Measurements from ENCODE around the gene CAPRIN1.

Gene CAPRIN1

GRCh38 chr11:34051349-34052035, at the start of gene CAPRIN1:
Gene CAPRIN1, plus strand, starts transcription at chr11:34051731. Its CDS starts 690 bp downstream, at chr11:34052421.
- peak; percentile 22 to 95 (median 84) for DNase-seq

GRCh38 chr11:34002420-34002819, 49.1 kb upstream of the CAPRIN1 start:
- no peak for DNase-seq

GRCh38 chr11:34004236-34004635, 47.3 kb upstream of the CAPRIN1 start:
- DNase-seq = no peak

- no peak for DNase-seq
Measured at GRCh38 chr11:34006876-34007275, 44.7 kb upstream of the CAPRIN1 start.

- no peak for DNase-seq
Measured at GRCh38 chr11:34012734-34013133, 38.8 kb upstream of the CAPRIN1 start.

GRCh38 chr11:34013898-34014571, 37.5 kb upstream of the CAPRIN1 start:
- no peak for DNase-seq

GRCh38 chr11:34021977-34022735, 29.4 kb upstream of the CAPRIN1 start:
- no peak for DNase-seq

- no peak for DNase-seq
Measured at GRCh38 chr11:34026432-34026831, 25.1 kb upstream of the CAPRIN1 start.

GRCh38 chr11:34027516-34028408, 23.8 kb upstream of the CAPRIN1 start:
- no peak for DNase-seq

GRCh38 chr11:34028425-34028824, 23.1 kb upstream of the CAPRIN1 start:
- peak in 29 of 56 donors; percentile 1 to 60 (median 17) for DNase-seq

- no peak for DNase-seq
Measured at GRCh38 chr11:34029176-34029575, 22.4 kb upstream of the CAPRIN1 start.

GRCh38 chr11:34030382-34030781, 21.1 kb upstream of the CAPRIN1 start:
- DNase-seq = no peak

- no peak for DNase-seq
Measured at GRCh38 chr11:34033399-34033798, 18.1 kb upstream of the CAPRIN1 start.

- no peak for DNase-seq
Measured at GRCh38 chr11:34034053-34034452, 17.5 kb upstream of the CAPRIN1 start.

GRCh38 chr11:34036456-34036855, 15.1 kb upstream of the CAPRIN1 start:
- no peak for DNase-seq

- DNase-seq = no peak
Measured at GRCh38 chr11:34037016-34037415, 14.5 kb upstream of the CAPRIN1 start.

GRCh38 chr11:34040571-34040970, 11.0 kb upstream of the CAPRIN1 start:
- no peak for DNase-seq

GRCh38 chr11:34044664-34045485, 6.7 kb upstream of the CAPRIN1 start:
- no peak for DNase-seq

- no peak for DNase-seq
Measured at GRCh38 chr11:34049028-34049427, 2.5 kb upstream of the CAPRIN1 start.

All from nucleus accumbens (tissue), 56 donors.